GM19455 (cell line): ENCODE results near the gene IL1RN.
A peak's percentile ranks its signal among the peaks of the same experiment; 100 is the strongest.

Experiments used
- ATAC-seq: cut with Tn5 transposase; IDR thresholded peaks from one replicate; pipeline ENCODE4 v1.9.1; 2021; ENCODE audit not compliant: unreplicated experiment

The IL1RN gene

GRCh38 chr2:113155331-113155730 lies 27.9 kb downstream of the IL1RN start:
- no peak for ATAC-seq

- no peak for ATAC-seq
Observed at GRCh38 chr2:113156278-113157117, 29.1 kb downstream of the IL1RN start.

GRCh38 chr2:113157118-113157896 lies 29.9 kb downstream of the IL1RN start:
- peak; percentile 56 for ATAC-seq

GRCh38 chr2:113157897-113158753 lies 30.7 kb downstream of the IL1RN start:
- no peak for ATAC-seq

GRCh38 chr2:113158884-113159553 lies 31.6 kb downstream of the IL1RN start:
- no peak for ATAC-seq

- ATAC-seq = no peak
Observed at GRCh38 chr2:113160248-113160647, 32.9 kb downstream of the IL1RN start.

- ATAC-seq = no peak
Observed at GRCh38 chr2:113160962-113161361, 33.6 kb downstream of the IL1RN start.

- ATAC-seq = no peak
Observed at GRCh38 chr2:113162173-113162572, 34.8 kb downstream of the IL1RN start.

GRCh38 chr2:113162869-113163268 lies 35.5 kb downstream of the IL1RN start:
- no peak for ATAC-seq

GRCh38 chr2:113164215-113164929 lies 37.0 kb downstream of the IL1RN start:
- no peak for ATAC-seq

GRCh38 chr2:113164930-113165585 lies 37.7 kb downstream of the IL1RN start:
- ATAC-seq = no peak

GRCh38 chr2:113166187-113166645 lies 38.8 kb downstream of the IL1RN start:
- ATAC-seq = no peak

GRCh38 chr2:113167115-113167932 lies 39.9 kb downstream of the IL1RN start:
- ATAC-seq = no peak

- no peak for ATAC-seq
Observed at GRCh38 chr2:113167962-113168340, 40.6 kb downstream of the IL1RN start.

GRCh38 chr2:113169002-113169530 lies 41.7 kb downstream of the IL1RN start:
- no peak for ATAC-seq

- ATAC-seq = no peak
Observed at GRCh38 chr2:113169586-113169985, 42.2 kb downstream of the IL1RN start.

- no peak for ATAC-seq
Observed at GRCh38 chr2:113171334-113172075, 44.1 kb downstream of the IL1RN start.
